IMR-90 (cell line): ENCODE results near the gene DISC1. TPM values are rescaled to one million over a fixed set of nuclear protein-coding genes. Genes with fewer than 3 reads are reported as not detected.

Source experiments
- ATAC-seq: fragments of 200-7000 bp; cut with Tn5 transposase; 2 replicates; pipeline ENCODE4 v1.9.1; 2020; ENCODE audit warnings: low read depth, mild to moderate bottlenecking, moderate library complexity
- BruUV-seq: library from RNA; stranded (reverse); fragments of 400-500 nt; replicated peaks from 2 replicates; lab custom pipeline; 2021; lab: Mats Ljungman, UMichigan
- CTCF ChIA-PET: fragments of 300-600 bp; formaldehyde crosslinking; extraction: SDS; loops from one replicate; lab custom pipeline; 2021; ENCODE audit warnings: antibody characterized with exemption; lab: Yijun Ruan, JAX
- POLR2A ChIA-PET: fragments of 300-600 bp; sonication (Branson Sonifier 250); formaldehyde crosslinking; loops from one replicate; lab custom pipeline; 2022; ENCODE audit warnings: antibody characterized with exemption; ENCODE audit not compliant: unreplicated experiment; lab: Charles Lee
- DNase-seq: peaks from one replicate; pipeline ENCODE4 v3.0.0; 2013
- H2AFZ ChIP-seq: replicated peaks from 2 replicates; pipeline ENCODE3; 2013; ENCODE audit warnings: low read length, mild to moderate bottlenecking; ENCODE audit not compliant: poor library complexity
- H2AK5ac ChIP-seq: 2 replicates; pipeline ENCODE4 v1.6.1; 2013; ENCODE audit warnings: low read depth, low read length, inconsistent platforms
- H2AK9ac ChIP-seq: replicated peaks from 2 replicates; pipeline ENCODE3; 2013; ENCODE audit warnings: mild to moderate bottlenecking, low read depth, low read length, moderate library complexity; ENCODE audit not compliant: poor library complexity
- H2BK120ac ChIP-seq: 2 replicates; pipeline ENCODE4 v1.6.1; 2013; ENCODE audit warnings: low read depth, low read length, inconsistent platforms
- H2BK15ac ChIP-seq: 3 replicates; pipeline ENCODE4 v1.6.1; 2013; ENCODE audit warnings: low read depth, low read length, inconsistent platforms
- H2BK20ac ChIP-seq: 2 replicates; pipeline ENCODE4 v1.6.1; 2013; ENCODE audit warnings: low read depth, mild to moderate bottlenecking, inconsistent platforms, low read length, moderate library complexity
- H2BK5ac ChIP-seq: 2 replicates; pipeline ENCODE4 v1.6.1; 2013; ENCODE audit warnings: mild to moderate bottlenecking, low read depth, low read length, inconsistent platforms; ENCODE audit not compliant: poor library complexity, severe bottlenecking
- H3K14ac ChIP-seq: replicated peaks from 2 replicates; pipeline ENCODE4 v1.6.1; 2013; ENCODE audit warnings: low read depth, low read length, inconsistent platforms
- H3K18ac ChIP-seq: 2 replicates; pipeline ENCODE4 v1.6.1; 2013; ENCODE audit warnings: low read depth, low read length, control low read depth
- H3K23ac ChIP-seq: 2 replicates; pipeline ENCODE4 v1.6.1; 2013; ENCODE audit warnings: low read depth, low read length, inconsistent platforms
- H3K27ac ChIP-seq: 2 replicates; pipeline ENCODE4 v1.5.1; 2013; ENCODE audit warnings: mild to moderate bottlenecking, control low read depth, low read length; ENCODE audit not compliant: insufficient read depth
- H3K27me3 ChIP-seq: 2 replicates; pipeline ENCODE4 v1.6.1; 2013; ENCODE audit warnings: low read length; ENCODE audit not compliant: control insufficient read depth, insufficient read depth
- H3K36me3 ChIP-seq: 2 replicates; pipeline ENCODE4 v1.6.1; 2013; ENCODE audit warnings: low read length, mixed read lengths; ENCODE audit not compliant: control insufficient read depth, insufficient read depth
- H3K4ac ChIP-seq: 2 replicates; pipeline ENCODE4 v1.6.1; 2013; ENCODE audit warnings: low read depth, low read length, inconsistent platforms
- H3K4me1 ChIP-seq: 2 replicates; pipeline ENCODE4 v1.6.1; 2013; ENCODE audit warnings: low read length, mixed read lengths; ENCODE audit not compliant: control insufficient read depth, insufficient read depth
- H3K4me2 ChIP-seq: 2 replicates; pipeline ENCODE4 v1.6.1; 2013; ENCODE audit warnings: low read depth, mild to moderate bottlenecking, control low read depth, low read length, moderate library complexity
- H3K4me3 ChIP-seq: 2 replicates; pipeline ENCODE4 v1.5.1; 2013; ENCODE audit warnings: low read depth, mild to moderate bottlenecking, control low read depth, low read length, moderate library complexity; ENCODE audit not compliant: insufficient read depth
- H3K56ac ChIP-seq: 2 replicates; pipeline ENCODE4 v1.6.1; 2013; ENCODE audit warnings: low read length, inconsistent platforms; ENCODE audit not compliant: insufficient read depth; ENCODE audit errors: extremely low read depth
- H3K79me1 ChIP-seq, 2 experiments: 2 replicates each; pipeline ENCODE4 v1.6.1; 2013; ENCODE audit warnings: low read length in 2 of 2, inconsistent platforms in 1 of 2, low read depth in 1 of 2
- H3K9ac ChIP-seq: 2 replicates; pipeline ENCODE4 v1.6.1; 2013; ENCODE audit warnings: low read depth, low read length, control low read depth
- H3K9me1 ChIP-seq: 2 replicates; pipeline ENCODE4 v1.6.1; 2013; ENCODE audit warnings: low read length, inconsistent platforms; ENCODE audit not compliant: insufficient read depth
- H3K9me3 ChIP-seq: 2 replicates; pipeline ENCODE4 v1.6.1; 2013; ENCODE audit warnings: low read length; ENCODE audit not compliant: control insufficient read depth, insufficient read depth
- H4K20me1 ChIP-seq: 2 replicates; pipeline ENCODE4 v1.6.1; 2013; ENCODE audit warnings: low read length, inconsistent platforms; ENCODE audit not compliant: insufficient read depth
- H4K5ac ChIP-seq: 2 replicates; pipeline ENCODE4 v1.6.1; 2013; ENCODE audit warnings: mild to moderate bottlenecking, low read depth, low read length, control low read depth
- H4K8ac ChIP-seq, 2 experiments: 2 replicates each; pipeline ENCODE4 v1.6.1; 2013; ENCODE audit warnings: low read depth in 2 of 2, low read length in 2 of 2, control low read depth in 1 of 2, inconsistent platforms in 1 of 2
- H4K91ac ChIP-seq: 2 replicates; pipeline ENCODE4 v1.6.1; 2013; ENCODE audit warnings: low read depth, low read length, inconsistent platforms; ENCODE audit not compliant: insufficient read depth
- CHD1 ChIP-seq: IDR thresholded peaks from 2 replicates; pipeline ENCODE4 v1.6.1; 2012; ENCODE audit warnings: low read depth, low read length, improper control_type of control experiment
- WGBS, 2 experiments: methylation state at CpG; one replicate each; pipeline versions ENCODE4 v1.1.5 to v1.1.7; 2013; ENCODE audit warnings: missing lambda C conversion rate in 2 of 2; ENCODE audit not compliant: insufficient read length in 1 of 2; ENCODE audit errors: extremely low coverage in 2 of 2; 5-methylcytosine and 5-hydroxymethylcytosine counted together
- dilution Hi-C: fragments of 300-500 bp; cut with HindIII; formaldehyde crosslinking; loops from one replicate; pipeline ENCODE4 v1.14.3; 2018; ENCODE audit warnings: low sequenced_read_pairs; ENCODE audit not compliant: unreplicated experiment
- in situ Hi-C: fragments of 300-500 bp; cut with MboI; formaldehyde crosslinking; loops from 3 replicates; pipeline ENCODE4 v1.14.3; 2019; ENCODE audit warnings: low sequenced_read_pairs, inconsistent platforms, mixed read lengths
- intact Hi-C: fragments of 100-400 bp; cut with micrococcal nuclease; formaldehyde crosslinking; loops from 2 replicates; pipeline ENCODE4 v1.10.0; 2022
- polyA plus RNA-seq, 3 experiments: library from polyadenylated mRNA; depleted of rRNA; stranded (reverse); fragments of >200 nt; gene quantifications; 2 replicates each; pipeline ENCODE4 v1.2.3, GENCODE V29; 2012; ENCODE audit warnings: low replicate concordance in 1 of 3
- total RNA-seq: library from RNA; depleted of rRNA; stranded (reverse); fragments of >200 nt; gene quantifications from 2 replicates; pipeline ENCODE4 v1.2.3, GENCODE V29; 2012

Gene DISC1
- total and polyA plus RNA-seq, 2 of the 4 experiments (the other 2 are of a cell fraction), result 2.2 to 7.0 TPM

DNA sequence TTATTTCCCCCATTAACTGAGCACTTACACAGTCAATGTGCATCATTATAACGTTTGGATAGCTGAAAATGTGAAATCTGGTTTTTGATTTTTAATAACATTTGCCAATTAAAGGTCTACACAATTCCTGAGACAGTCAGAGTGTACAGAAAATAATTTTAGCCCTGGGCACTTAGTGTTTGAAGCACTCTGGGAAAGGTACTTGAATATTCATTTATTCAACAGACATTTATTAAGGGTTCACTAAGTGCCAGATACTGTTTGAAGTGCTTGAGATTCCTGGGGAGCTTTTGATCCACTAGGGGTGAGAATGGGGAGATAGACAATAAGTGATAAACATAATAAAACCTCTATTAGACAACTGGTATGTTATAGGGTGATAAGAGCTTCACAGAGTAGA is 141.8 kb downstream of the DISC1 start:
- no peak for TF ChIP-seq CHD1
- no peak overlapping the region for H3K27ac ChIP-seq
- no peak overlapping the region for H4K8ac ChIP-seq
- no peak overlapping the region for H2AK5ac ChIP-seq
- no peak overlapping the region for H3K18ac ChIP-seq
- no peak for ATAC-seq
- ChIA-PET POLR2A (no interaction called here), CTCF (interaction anchor here (2.2 kb wide), 1 partner anchor 11 kb away, joined by 8 read pairs; no protein-coding TSS in a partner anchor)
- H2BK120ac ChIP-seq, result no peak overlapping the region
- peaks cover 9% of the 10 kb centered on the region; the same call in 1 of the 2 replicates for H3K36me3 ChIP-seq
- H3K56ac ChIP-seq, result no peak overlapping the region
- no peak overlapping the region for H4K5ac ChIP-seq
- no peak overlapping the region for H2AK9ac ChIP-seq
- H2BK20ac ChIP-seq, result no peak overlapping the region
- H2AFZ ChIP-seq, result no peak overlapping the region
- no peak overlapping the region for H3K9ac ChIP-seq
- H3K9me3 ChIP-seq, result no peaks in the 10 kb centered on the region
- intact Hi-C loops, result no loop called here
- H3K4me3 ChIP-seq, result no peak overlapping the region
- no peak overlapping the region for H2BK15ac ChIP-seq
- no peak overlapping the region for H4K91ac ChIP-seq
- no peaks in the 10 kb centered on the region for H3K27me3 ChIP-seq
- no peaks in the 10 kb centered on the region for H3K79me1 ChIP-seq
- H3K4ac ChIP-seq, result no peak overlapping the region
- H3K23ac ChIP-seq, result no peak overlapping the region
- H3K9me1 ChIP-seq, result 0 out of 2 replicates have a peak, but pooled peaks cover 3% of the 10 kb centered on the region
- H3K14ac ChIP-seq, result no peak overlapping the region
- H3K4me2 ChIP-seq, result no peak overlapping the region
- no peaks in the 10 kb centered on the region for H3K4me1 ChIP-seq
- H2BK5ac ChIP-seq, result no peak overlapping the region
- H4K20me1 ChIP-seq, result no peaks in the 10 kb centered on the region
- in situ Hi-C loops, result no loop called here
- WGBS, 2 experiments, result no CpG with 5 or more reads among the region's 1 CpG
- no TSS peak for BruUV-seq
- dilution Hi-C loops, result no loop called here
- no peak for DNase-seq
